Measurements from ENCODE around the gene FAM120A.

The FAM120A gene

GRCh38 chr9:93577975-93578682 lies 126.6 kb downstream of the FAM120A start:
- DNase-seq: no peak

GRCh38 chr9:93578844-93579243 lies 127.4 kb downstream of the FAM120A start:
- no peak for DNase-seq

GRCh38 chr9:93579711-93580516 lies 128.4 kb downstream of the FAM120A start:
- no peak for DNase-seq

GRCh38 chr9:93580654-93581380 lies 129.3 kb downstream of the FAM120A start:
- no peak for DNase-seq

GRCh38 chr9:93582115-93582514 lies 130.6 kb downstream of the FAM120A start:
- no peak for DNase-seq

- no peak for DNase-seq
These were observed 131.1 kb downstream of the FAM120A start for GRCh38 chr9:93582550-93582949.

- DNase-seq: no peak
These were observed 133.8 kb downstream of the FAM120A start for GRCh38 chr9:93585259-93585658.

GRCh38 chr9:93585695-93586094 lies 134.2 kb downstream of the FAM120A start:
- no peak for DNase-seq

- DNase-seq: no peak
These were observed 135.0 kb downstream of the FAM120A start for GRCh38 chr9:93586290-93587057.

GRCh38 chr9:93587284-93587650 lies 135.8 kb downstream of the FAM120A start:
- no peak for DNase-seq

- DNase-seq: no peak
These were observed 136.3 kb downstream of the FAM120A start for GRCh38 chr9:93587651-93588347.

- no peak for DNase-seq
These were observed 137.4 kb downstream of the FAM120A start for GRCh38 chr9:93588641-93589609.

- DNase-seq: no peak
These were observed 138.2 kb downstream of the FAM120A start for GRCh38 chr9:93589688-93590087.

GRCh38 chr9:93590609-93591234 lies 139.2 kb downstream of the FAM120A start:
- DNase-seq: no peak

GRCh38 chr9:93591301-93592007 lies 140.0 kb downstream of the FAM120A start:
- no peak for DNase-seq

GRCh38 chr9:93592008-93592642 lies 140.6 kb downstream of the FAM120A start:
- no peak for DNase-seq

- DNase-seq: no peak
These were observed 141.1 kb downstream of the FAM120A start for GRCh38 chr9:93592643-93593021.

- no peak for DNase-seq
These were observed 141.7 kb downstream of the FAM120A start for GRCh38 chr9:93593144-93593658.
